NCI-H2227 (cell line): Measurements from ENCODE around the gene BCKDK.
A peak's percentile ranks its signal among the peaks of the same experiment; 100 is the strongest.

Source experiments
- DNase-seq: peaks from one replicate; lab custom pipeline; 2025; ENCODE audit not compliant: unreplicated experiment; lab: John Stamatoyannopoulos, UW

Gene BCKDK

DNA sequence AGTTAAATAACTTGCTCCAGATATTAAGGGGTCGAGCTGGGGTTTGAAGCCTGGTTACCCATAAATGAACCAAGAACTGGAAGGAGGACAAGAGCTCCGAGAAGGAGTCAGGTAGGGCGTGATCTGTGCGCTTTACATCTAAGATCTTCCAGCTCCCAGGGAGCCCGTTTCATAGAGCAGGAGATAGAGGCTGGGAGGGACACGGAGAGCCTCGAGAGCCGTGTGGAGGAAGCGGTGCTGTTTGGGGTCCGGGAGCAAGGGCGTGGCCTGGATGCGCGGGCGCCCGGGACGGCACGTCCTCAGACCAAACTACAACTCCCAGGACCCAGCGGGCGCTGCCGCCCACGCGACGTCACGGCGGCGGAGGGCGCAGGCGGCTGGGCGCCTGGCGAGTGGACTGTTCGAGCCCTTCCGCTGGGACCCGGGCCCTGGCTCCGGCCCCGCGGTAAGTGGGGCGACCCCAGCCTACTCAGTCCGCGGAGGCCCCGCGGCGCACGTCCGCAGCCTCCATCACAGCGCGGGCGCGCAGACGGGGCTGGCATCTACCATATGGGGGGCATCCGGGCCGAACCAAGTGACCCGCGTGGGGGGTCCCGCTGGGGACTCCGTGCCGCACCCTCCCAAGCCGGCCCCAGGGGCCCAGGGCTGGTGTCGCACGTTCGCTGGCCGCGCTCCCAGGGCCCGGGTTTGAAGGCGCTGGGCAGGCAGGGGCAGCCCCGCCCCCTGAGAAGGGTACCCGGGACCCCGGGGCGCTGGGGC lies at the start of gene BCKDK:
Gene BCKDK (plus strand): TSS at position 352 of the 759 bp plus-strand sequence. CDS start 838 bp downstream, outside the sequence.
- peak; percentile 84 for DNase-seq

DNA sequence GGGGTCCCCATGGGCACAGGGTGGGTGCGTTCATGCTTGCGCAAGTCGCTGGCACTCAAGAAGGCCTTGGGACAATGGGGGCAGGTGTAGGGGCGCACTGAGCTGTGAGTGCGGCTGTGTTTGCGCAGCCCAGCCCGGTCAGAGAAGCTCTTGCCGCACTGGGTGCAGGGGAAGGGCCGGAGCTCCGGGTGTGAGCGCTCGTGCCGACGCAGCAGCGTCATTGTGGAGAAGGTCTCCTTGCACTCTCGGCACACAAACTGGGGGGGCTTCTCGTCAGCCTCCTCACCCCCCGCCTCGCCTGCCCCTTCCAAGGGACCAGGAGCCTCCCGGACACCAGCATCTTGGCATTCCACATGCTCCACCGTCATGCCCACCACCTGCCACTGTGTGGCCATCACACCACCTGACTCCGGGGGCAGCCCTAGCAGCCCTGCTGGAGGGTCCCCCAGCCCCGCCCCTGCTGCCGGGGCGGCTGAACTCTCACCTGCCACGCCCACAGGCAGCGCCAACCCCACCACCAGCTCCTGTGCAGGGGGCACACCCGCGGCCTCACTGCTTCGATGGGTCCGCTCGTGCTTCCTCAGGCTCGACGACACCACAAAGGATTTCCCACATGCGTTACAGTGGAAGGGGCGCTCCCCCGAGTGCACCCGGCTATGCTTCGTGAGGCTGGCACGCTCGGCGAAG lies 46.9 kb upstream of the BCKDK start:
- DNase-seq: no peak

DNA sequence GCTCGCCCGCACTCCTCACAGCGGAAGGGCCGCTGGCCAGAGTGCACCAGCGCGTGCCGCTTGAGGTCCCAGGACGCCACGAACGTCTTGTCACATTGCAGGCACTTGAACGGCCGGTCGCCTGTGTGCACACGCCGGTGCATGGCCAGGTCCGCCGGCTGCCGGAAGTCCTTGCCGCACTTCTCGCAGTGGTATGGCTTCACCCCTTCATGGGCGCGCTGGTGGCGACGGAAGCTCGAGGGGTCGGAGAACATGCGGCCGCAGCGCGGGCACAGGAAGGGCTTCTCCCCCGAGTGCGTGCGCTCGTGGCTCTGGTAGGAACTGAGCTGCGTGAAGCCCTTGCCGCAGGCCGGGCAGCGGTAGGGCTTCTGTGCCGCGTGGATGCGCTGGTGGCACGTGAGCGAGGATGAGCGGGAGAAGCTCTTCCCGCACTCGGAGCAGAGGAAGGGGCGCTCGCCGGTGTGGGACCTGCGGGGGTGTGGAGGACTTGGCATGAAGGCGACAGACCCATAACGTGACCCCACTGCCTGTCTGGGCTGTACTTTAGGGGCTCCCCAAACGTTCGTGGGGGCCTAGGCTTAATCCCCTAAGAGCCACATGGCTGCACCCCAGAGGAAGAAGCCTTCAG lies 46.3 kb upstream of the BCKDK start:
- no peak for DNase-seq

DNA sequence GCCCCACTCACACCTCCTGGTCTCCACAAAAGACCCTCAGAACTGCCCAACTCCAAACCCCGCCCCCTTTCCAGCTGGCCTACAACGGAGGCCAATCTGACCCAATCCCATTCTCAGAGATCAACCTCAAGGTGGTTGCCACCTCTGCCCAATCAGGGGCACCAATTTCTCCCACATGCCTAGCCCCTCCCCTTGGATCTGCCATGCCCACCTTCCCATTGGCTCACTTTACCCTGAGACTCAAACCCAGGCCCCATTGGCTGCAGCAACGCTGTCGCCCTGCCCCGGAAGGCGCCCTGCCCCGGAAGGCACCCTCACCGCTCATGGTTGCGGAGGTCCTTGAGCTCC lies 44.7 kb upstream of the BCKDK start:
- DNase-seq: no peak

DNA sequence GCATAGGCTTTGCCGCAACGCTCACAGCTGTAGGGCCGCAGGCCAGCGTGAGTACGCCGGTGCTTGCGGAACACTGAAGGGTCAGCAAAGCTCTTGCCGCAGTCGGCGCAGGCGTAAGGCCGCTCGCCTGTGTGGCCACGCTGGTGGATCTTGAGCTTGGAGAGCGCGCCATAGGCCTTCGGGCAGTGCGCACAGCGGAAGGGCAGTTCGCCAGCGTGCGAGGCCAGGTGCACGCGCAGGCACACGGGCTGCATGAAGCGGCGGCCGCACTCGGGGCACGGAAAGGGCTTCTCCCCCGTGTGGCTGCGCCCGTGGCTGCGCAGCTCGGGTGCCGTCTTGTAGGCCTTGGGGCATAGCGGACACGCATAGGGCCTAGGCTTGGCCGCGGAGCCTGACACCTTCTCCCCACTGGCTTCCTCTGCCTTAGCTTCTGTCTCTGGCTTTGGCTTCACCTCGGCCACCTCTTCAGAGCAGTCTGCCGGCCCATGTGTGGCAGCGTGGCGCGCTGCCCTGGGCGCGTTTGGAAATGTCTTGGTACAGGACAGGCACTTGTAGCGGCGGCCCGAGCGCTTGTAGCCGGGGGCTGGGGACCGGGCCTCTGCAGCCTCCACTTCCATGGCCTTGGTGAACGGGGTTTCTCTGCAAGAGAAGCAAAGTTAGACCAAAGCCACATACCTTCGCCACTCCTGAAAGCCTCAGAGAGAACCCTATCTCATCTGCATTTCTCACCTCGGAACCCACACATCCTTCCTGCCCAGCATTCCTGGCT lies 44.2 kb upstream of the BCKDK start:
- no peak for DNase-seq

DNA sequence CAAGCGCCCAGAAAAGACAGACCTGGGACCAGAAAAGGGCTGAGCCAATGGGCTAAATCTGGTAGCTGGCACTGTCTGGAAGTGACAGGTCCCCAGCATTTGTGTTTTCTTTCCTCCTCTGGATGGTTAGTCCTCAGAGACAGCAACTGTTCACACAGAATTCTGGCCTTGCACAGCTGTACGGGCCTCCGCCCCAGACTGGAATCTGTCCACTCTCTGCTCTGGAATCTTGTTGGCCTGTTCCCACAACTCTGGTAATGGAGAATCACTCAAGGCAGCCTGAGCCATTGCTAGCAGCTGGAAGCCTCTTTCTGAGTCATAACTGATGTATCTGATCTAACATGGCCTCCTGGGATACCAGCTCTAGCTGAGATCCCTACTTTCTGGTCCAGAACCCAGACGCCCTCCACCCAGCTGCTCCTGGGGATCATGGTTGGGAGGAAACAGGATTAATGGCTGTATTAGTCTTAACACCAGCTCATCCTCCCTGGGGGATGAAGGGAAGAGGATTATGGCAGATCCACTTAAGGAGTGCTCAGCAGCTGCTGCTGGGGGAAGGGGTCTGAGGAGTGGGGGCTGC lies 43.2 kb upstream of the BCKDK start:
- DNase-seq: no peak

DNA sequence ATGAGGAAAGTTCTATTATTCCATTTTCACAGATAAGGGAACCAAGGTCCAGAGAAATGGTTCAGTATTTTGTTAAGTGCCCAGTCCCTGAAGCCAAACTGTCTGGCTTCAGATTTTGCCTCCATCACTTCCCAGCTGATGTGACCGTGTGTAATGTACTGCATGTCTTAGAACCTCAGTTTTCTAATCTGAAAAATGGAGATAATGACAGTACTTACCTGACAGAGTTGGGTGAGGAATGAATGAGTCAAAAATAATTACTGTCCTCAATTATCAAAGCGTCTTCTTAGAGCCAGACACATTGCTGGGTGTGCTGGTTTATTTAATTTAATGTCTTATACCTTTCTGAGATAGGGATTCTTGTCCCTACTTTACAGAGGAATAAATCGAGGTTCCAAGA lies 40.8 kb upstream of the BCKDK start:
- DNase-seq: no peak

DNA sequence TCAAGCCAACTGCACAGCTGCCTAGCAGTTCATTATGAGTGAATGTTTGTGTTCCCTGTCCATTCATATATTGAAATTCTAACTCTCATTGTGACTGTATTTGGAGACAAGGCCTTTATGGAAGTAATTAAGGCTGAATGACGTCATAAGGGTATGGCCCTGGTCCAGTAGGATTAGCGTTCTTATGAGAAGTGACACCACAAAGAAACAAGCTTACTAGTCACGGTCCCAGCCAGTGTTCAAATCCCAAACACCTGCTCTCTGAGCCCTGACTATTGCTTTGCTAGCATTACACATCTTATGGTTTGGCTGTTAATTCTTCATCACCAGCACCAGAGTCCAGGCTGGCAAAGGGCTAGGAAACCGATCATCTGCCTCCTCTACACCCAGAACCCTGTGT lies 36.3 kb upstream of the BCKDK start:
- DNase-seq: no peak

DNA sequence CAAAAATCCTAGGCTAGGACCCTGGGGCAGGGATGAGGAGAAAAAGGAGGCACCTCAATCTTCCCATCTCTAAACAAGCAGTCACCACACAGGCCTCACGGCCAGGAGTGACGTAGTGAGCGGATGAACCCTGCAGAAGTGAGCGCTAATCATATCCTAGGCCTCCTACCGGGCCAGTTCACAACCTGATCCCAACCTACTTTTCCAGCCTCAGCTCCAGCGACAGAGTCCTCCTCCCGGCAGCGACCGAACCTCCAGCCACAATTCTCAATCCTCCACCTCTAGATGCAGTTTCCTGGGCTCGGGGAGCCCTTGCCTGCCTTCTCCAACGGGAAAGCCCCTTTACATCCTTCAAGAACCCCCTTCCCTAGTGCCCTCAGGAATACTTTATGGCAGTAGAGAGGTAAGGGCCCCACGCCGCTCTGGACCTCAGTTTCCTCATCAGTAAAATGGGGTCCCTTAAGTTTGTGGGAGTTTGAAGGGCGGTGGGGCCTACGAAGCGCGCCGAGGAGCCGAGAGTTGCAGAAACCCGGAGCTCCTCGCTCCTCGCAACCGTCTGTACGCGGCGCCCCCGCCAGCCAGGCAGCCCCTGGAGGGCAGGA lies 35.5 kb upstream of the BCKDK start:
- DNase-seq: peak; percentile 35

DNA sequence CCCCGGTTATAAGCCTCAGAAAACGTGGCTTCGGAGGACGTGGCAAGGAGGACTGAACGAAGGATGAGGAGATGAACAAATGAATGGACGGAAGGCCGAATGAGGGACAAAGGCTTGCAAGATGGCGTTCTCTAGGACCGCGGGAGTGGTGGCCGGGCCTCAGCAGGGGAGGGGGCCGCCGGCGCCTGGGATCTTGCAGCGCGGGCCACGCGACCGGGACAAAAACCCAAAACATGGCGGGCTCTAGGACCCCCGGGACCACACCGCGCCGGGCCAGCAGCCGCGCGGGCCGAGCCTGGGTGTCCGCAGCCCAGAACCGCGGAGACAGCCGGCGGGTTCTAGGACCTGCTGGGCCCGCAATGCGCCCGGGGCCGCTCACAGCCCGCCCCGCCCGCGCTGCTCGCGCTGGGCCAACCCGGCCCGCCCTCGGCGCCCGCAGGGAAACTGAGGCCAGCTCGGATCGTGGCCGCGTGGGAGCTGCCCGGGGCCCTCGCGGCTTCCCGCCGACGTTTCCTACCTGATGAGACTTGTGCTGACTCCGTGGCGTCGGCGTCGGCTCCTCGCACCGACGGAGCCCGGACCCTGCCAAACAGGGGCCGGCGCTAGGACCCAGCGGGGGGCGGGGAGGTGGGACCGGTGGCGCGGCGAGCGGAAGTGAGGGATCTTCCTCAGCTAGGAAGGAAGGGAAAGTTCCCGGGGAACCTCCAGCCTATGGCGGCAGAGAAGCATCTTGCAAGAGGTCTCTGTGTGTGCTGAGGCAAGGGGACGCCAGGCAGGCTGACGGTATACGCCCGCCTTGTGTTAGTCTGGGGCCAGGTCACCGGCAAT lies 34.8 kb upstream of the BCKDK start:
- peak; percentile 93 for DNase-seq

DNA sequence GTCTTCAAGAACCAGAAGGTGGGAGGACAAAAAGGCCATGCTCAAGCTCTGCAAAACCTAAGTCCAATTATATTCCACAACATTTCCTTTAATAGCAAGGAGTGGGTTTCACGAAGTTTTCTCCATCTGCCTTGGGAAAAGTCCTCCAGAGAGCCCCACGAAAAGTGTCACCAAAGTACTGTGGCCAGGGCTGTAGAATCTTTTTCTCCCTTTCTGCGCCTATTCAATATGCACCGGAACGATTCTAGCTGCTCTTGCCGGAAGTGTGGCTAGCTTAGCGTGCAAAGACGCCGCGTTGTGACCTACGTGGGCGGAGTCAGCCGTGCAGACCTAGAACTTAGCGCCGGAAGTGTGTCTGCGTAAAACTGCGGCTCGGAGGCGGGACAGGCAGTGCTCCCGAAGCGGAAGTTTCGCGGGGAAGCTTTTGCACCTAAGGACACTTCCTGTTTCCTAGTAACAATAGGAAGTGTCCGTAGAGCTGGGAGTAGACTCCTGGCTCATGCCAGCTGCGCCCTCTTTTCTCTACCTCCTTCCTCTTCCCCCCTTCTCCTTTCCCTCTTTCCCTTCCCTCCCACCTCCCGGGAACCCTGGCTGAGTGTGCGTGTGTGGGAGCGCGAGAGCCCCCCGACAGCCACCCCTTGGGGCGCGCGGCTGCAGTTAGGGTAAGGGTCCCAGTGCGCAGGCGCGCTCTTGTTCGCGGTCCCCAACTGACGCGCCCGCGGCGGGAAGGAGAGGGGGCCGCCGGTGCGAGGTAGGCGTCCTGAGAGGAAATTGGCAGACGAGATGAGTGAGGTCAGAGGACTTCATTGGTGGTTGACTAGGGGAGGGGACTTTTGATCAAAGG lies 34.0 kb upstream of the BCKDK start, which contains the start of the genes ZNF646 and ZNF668:
Gene ZNF646 (plus strand): TSS at position 453 of the 844 bp plus-strand sequence. CDS start 1,903 bp downstream, outside the sequence.
Gene ZNF668 (minus strand): TSS at position 271 of the 844 bp plus-strand sequence. CDS start 9,781 bp downstream, outside the sequence.
- DNase-seq: peak; percentile 100

DNA sequence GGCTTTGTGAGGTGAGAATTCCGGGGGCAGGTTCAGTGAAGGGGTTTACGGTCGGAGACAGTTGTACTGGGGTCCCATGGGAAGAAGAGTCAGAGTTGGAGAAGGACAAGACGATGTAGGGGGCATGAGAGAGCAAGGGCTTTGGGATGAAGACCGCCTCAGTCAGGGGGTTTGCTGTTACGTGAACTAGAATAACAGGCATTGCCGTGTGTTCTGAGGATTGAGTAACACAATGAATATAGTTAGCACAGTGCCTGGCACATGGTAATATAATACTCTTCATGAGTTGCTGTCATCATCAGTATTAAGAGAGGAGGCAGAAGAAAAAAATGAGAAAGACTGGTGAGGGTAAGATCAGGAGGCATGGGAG lies 33.4 kb upstream of the BCKDK start:
- no peak for DNase-seq

DNA sequence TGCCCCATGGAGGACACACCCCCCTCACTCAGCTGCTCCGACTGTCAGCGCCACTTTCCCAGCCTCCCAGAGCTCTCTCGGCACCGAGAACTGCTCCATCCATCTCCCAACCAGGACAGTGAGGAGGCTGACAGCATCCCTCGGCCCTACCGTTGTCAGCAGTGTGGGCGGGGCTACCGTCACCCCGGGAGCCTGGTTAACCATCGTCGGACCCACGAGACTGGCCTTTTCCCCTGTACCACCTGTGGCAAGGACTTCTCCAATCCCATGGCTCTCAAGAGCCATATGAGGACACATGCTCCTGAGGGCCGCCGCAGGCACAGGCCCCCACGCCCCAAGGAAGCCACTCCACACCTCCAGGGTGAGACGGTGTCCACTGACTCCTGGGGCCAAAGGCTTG lies 31.9 kb upstream of the BCKDK start:
- DNase-seq: no peak

DNA sequence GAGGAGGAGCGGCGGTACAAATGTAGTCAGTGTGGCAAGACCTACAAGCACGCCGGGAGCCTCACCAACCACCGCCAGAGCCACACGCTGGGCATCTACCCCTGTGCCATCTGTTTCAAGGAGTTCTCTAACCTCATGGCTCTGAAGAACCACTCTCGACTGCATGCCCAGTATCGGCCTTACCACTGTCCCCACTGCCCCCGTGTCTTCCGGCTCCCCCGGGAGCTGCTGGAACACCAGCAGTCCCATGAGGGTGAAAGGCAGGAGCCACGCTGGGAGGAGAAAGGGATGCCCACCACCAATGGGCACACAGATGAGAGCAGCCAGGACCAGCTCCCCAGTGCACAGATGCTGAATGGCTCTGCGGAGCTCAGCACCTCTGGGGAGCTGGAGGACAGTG lies 31.2 kb upstream of the BCKDK start:
- no peak for DNase-seq

DNA sequence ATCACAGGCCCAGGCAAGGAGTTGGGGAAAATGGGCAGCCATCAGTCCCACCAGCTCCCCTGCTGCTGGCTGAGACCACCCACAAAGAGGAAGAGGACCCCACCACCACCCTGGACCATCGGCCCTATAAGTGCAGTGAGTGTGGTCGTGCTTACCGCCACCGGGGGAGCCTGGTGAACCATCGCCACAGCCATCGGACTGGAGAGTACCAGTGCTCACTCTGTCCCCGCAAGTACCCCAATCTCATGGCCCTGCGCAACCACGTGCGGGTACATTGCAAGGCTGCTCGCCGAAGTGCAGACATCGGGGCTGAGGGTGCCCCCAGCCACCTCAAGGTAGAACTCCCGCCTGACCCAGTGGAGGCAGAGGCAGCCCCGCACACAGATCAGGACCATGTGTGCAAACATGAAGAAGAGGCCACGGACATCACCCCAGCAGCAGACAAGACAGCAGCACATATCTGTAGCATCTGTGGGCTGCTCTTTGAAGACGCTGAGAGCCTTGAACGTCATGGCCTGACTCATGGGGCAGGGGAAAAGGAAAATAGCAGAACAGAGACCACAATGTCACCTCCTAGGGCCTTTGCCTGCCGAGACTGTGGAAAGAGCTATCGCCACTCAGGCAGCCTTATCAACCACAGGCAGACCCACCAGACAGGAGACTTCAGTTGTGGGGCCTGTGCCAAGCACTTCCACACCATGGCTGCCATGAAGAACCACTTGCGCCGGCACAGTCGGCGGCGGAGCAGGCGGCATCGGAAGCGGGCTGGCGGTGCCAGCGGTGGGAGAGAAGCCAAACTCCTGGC lies 30.4 kb upstream of the BCKDK start:
- no peak for DNase-seq

DNA sequence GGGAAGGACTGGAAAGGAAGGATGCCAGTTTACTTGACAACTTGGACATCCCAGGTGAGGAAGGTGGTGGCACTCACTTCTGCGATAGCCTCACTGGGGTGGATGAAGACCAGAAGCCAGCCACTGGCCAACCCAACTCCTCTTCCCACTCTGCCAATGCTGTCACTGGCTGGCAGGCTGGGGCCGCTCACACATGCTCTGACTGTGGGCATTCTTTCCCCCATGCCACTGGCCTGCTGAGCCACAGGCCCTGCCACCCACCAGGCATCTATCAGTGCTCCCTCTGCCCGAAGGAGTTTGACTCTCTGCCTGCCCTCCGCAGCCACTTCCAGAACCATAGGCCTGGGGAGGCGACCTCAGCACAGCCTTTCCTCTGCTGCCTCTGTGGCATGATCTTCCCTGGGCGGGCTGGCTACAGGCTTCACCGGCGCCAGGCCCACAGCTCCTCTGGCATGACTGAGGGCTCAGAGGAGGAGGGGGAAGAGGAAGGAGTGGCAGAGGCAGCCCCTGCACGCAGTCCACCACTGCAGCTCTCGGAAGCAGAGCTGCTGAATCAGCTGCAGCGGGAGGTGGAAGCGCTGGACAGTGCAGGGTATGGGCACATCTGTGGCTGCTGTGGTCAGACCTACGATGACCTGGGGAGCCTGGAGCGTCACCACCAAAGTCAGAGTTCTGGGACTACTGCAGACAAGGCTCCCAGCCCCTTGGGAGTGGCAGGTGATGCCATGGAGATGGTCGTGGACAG lies 29.4 kb upstream of the BCKDK start:
- no peak for DNase-seq

DNA sequence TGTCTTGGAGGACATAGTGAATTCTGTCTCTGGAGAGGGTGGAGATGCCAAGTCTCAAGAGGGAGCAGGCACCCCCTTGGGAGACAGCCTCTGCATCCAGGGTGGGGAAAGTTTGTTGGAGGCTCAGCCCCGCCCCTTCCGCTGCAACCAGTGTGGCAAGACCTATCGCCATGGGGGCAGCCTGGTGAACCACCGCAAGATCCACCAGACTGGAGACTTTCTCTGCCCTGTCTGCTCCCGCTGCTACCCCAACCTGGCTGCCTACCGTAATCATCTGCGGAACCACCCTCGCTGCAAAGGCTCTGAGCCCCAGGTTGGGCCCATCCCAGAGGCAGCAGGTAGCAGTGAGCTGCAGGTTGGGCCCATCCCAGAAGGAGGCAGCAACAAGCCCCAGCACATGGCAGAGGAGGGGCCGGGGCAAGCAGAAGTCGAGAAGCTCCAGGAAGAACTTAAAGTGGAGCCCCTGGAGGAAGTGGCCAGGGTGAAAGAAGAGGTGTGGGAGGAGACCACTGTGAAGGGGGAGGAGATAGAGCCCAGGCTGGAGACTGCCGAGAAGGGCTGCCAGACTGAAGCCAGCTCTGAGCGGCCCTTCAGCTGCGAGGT lies 28.7 kb upstream of the BCKDK start:
- no peak for DNase-seq
